Activated CD8-positive, alpha-beta T cell treated with anti-CD3 and anti-CD28 coated beads for 36 hours (primary cell): Measurements from ENCODE around the gene IKZF1. TPM values are rescaled to one million over a fixed set of nuclear protein-coding genes. Genes with fewer than 3 reads are reported as not detected.
A peak's percentile ranks its signal among the peaks of the same experiment; 100 is the strongest.

Source experiments
- ATAC-seq: fragments of 200-7000 bp; cut with Tn5 transposase; one replicate; pipeline ENCODE4 v1.10.0; 2021; ENCODE audit warnings: mild to moderate bottlenecking, moderate library complexity
- CTCF ChIA-PET: fragments of 350-600 bp; sonication (Branson Sonifier 250); formaldehyde crosslinking; loops from one replicate; lab custom pipeline; 2021; ENCODE audit warnings: antibody characterized with exemption; lab: Charles Lee
- POLR2A ChIA-PET: fragments of 350-600 bp; sonication (Branson Sonifier 250); formaldehyde crosslinking; loops from one replicate; lab custom pipeline; 2021; ENCODE audit warnings: antibody characterized with exemption; lab: Charles Lee
- DNase-seq: peaks from one replicate; pipeline ENCODE4 v3.0.0-alpha.2; 2020
- H3K27ac Mint-ChIP-seq: one replicate; pipeline ENCODE4 v1.8.0; 2021; ENCODE audit warnings: mild to moderate bottlenecking, mixed read lengths
- H3K27me3 Mint-ChIP-seq: one replicate; pipeline ENCODE4 v1.8.0; 2021; ENCODE audit warnings: mixed read lengths
- H3K36me3 Mint-ChIP-seq: one replicate; pipeline ENCODE4 v1.8.0; 2021; ENCODE audit warnings: low read depth, mixed read lengths
- H3K4me1 Mint-ChIP-seq: one replicate; pipeline ENCODE4 v1.8.0; 2021; ENCODE audit warnings: low read depth, mixed read lengths
- H3K4me3 Mint-ChIP-seq: one replicate; pipeline ENCODE4 v1.8.0; 2021; ENCODE audit warnings: mild to moderate bottlenecking, moderate library complexity, mixed read lengths
- H3K9me3 Mint-ChIP-seq: one replicate; pipeline ENCODE4 v1.8.0; 2021; ENCODE audit warnings: mixed read lengths
- intact Hi-C: fragments of 100-400 bp; cut with micrococcal nuclease; formaldehyde crosslinking; loops from one replicate; pipeline ENCODE4 v1.10.0; 2022
- total RNA-seq, 2 experiments: library from RNA; stranded (reverse); gene quantifications; one replicate each; pipeline ENCODE4 v1.2.3, GENCODE V29; 2021
- TF ChIP-seq, protein P1 (sequence below): fragments of 200-600 bp; IDR thresholded peaks from one replicate; pipeline ENCODE4 v1.8.0; 2022; ENCODE audit warnings: antibody characterized with exemption, mild to moderate bottlenecking

Gene IKZF1
- total RNA-seq, 2 experiments from 2014 or later = 277 to 295 TPM

- H3K4me3 Mint-ChIP-seq = peak overlapping the region; percentile 94
- ATAC-seq = peak; percentile 18
- H3K9me3 Mint-ChIP-seq = peaks cover 2% of the 10 kb centered on the region
- CTCF ChIA-PET = interaction anchor here (0.9 to 12.9 kb wide), 18 partner anchors 9 to 220 kb away, joined by 3 to 209 read pairs (median 8); partner anchors contain the start of gene ZPBP
- no peaks in the 10 kb centered on the region for H3K27me3 Mint-ChIP-seq
- H3K27ac Mint-ChIP-seq = peak overlapping the region; percentile 97
- TF ChIP-seq, protein P1, sequence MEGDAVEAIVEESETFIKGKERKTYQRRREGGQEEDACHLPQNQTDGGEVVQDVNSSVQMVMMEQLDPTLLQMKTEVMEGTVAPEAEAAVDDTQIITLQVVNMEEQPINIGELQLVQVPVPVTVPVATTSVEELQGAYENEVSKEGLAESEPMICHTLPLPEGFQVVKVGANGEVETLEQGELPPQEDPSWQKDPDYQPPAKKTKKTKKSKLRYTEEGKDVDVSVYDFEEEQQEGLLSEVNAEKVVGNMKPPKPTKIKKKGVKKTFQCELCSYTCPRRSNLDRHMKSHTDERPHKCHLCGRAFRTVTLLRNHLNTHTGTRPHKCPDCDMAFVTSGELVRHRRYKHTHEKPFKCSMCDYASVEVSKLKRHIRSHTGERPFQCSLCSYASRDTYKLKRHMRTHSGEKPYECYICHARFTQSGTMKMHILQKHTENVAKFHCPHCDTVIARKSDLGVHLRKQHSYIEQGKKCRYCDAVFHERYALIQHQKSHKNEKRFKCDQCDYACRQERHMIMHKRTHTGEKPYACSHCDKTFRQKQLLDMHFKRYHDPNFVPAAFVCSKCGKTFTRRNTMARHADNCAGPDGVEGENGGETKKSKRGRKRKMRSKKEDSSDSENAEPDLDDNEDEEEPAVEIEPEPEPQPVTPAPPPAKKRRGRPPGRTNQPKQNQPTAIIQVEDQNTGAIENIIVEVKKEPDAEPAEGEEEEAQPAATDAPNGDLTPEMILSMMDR = no peak
- peak; percentile 49 for DNase-seq
- intact Hi-C loops = no loop called here
- peaks cover 97% of the 10 kb centered on the region for H3K36me3 Mint-ChIP-seq
- POLR2A ChIA-PET = interaction anchor here (0.7 to 30.3 kb wide), 18 partner anchors 5 to 167 kb away, joined by 3 to 1646 read pairs (median 4); partner anchors contain the start of genes FIGNL1 and IKZF1
- H3K4me1 Mint-ChIP-seq = peaks cover 46% of the 10 kb centered on the region
These were observed 8.0 kb downstream of the IKZF1 start for GRCh38 chr7:50312250-50313162.

DNA sequence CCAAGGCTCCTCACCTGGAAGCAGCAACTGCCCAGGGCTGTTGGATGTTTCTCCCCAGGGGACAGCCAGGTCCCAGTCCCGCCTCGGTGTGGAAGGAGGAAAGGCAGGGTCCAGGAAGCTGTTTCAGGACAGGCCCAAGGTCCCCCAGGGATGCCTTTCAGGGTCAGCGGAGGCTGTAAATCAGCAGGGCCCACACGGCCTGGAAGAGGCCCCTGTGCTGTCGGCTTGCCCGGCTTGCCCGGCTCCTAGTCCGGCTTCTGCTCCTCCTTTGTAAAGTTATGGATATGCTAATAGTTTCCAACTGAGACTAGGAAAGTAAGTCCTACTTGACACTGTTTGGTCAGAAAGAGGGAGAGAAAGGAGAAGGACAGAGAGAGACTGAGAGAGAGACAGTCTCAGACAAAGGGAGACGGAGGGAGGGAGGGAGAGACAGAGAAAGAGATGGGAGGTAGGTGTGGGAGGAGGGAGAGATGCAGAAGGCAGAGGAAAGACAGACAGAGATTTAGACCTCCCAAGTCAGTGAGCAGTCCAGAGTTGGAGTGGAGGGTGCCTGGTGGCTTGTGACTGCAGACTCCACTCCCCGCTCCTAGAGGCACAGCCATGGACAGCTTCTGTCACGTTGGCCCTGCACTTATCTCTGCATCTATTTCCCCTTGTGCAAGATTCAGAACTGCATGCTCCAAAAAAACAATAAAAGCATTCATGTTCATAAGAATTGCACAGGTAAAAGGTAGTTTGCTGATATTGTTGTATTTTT lies 10.5 kb downstream of the IKZF1 start:
- intact Hi-C loops = no loop called here
- peak overlapping the region; percentile 94 for H3K4me3 Mint-ChIP-seq
- TF ChIP-seq, protein P1 = no peak
- H3K4me1 Mint-ChIP-seq = peaks cover 69% of the 10 kb centered on the region
- DNase-seq = no peak
- H3K9me3 Mint-ChIP-seq = peaks cover 2% of the 10 kb centered on the region
- peak overlapping the region; percentile 97 for H3K27ac Mint-ChIP-seq
- peaks cover 95% of the 10 kb centered on the region for H3K36me3 Mint-ChIP-seq
- CTCF ChIA-PET = interaction anchor here (0.7 to 12.9 kb wide), 20 partner anchors 8 to 162 kb away, joined by 3 to 209 read pairs (median 7); partner anchors contain the start of gene IKZF1
- no peak for ATAC-seq
- no peaks in the 10 kb centered on the region for H3K27me3 Mint-ChIP-seq
- POLR2A ChIA-PET = interaction anchor here (0.7 to 30.3 kb wide), 14 partner anchors 7 to 173 kb away, joined by 3 to 1646 read pairs (median 4); partner anchors contain the start of gene IKZF1

DNA sequence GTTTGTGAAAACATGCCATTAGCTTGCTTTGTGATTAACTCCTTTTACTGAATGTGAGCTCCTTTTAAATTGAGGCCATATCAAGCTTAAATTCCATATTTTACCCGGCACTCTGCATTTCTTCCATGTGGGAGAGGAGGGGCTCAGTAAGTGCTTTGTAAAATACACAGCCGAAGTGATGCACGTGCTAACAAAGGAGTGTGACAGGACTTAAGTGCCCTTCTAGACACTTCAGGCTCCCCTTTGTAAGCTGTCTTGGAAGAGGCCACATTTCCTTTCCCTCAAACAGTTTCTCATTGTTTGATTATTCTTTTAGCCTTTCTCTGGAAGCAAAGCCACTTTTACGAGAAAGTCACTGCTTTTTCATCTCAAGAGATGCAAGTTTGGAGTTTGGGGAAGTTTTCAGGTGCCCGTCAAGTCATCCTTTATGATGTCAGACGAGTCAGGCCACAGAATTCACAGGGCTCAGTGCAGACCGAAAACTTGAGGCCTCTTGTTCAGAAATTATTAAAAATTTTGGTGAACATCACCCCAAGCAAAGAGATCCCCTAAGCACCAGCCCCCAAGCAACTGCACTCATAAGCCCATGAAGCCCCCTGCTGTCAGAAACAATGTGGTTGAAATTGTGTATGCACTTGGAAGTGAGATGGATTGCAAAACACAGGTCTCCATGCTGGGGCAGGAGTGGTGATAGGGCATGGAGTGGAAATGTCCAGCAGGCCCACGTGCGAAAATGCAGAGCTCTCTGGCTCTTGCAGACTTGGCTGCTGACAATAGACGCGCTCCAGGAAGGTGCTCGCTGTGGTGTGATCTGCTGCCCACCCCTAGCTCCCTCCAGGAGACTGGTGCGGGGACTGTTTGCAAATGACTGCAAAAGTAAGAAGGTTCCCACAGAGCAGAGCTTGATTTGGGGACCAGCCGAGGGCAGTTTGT lies 11.5 kb downstream of the IKZF1 start:
- TF ChIP-seq, protein P1 = no peak
- POLR2A ChIA-PET = interaction anchor here (0.6 to 30.3 kb wide), 12 partner anchors 8 to 419 kb away, joined by 3 to 1646 read pairs (median 4); partner anchors contain the start of gene IKZF1
- no peak for ATAC-seq

DNA sequence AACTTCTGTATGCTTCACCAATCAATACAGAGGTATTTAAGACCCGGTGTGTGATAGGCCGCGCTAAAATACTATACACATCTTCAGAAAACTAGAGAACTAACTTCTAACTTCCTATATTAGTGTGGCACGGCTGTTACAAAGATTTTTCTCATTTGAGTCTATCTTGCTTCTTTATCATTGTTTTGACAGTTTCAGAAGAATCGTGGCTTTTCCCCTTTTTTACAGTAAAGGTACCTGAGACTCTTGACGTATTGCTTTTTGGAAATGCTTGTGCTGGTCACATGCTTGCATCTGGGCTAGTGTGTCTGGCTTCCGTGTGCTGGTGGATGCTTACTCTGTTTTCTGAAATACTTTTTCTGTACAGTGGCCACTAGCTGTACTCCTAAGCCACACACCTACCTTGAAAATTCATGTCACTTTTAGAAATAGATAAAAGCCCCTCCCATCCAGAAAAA lies 12.7 kb downstream of the IKZF1 start:
- ChIA-PET CTCF (interaction anchor here (0.7 to 4.8 kb wide), 21 partner anchors 8 to 182 kb away, joined by 3 to 42 read pairs (median 4); no protein-coding TSS in a partner anchor), POLR2A (interaction anchor here (0.6 to 30.3 kb wide), 10 partner anchors 9 to 197 kb away, joined by 3 to 1646 read pairs (median 6); partner anchors contain the start of gene IKZF1)
- TF ChIP-seq, protein P1 = peak; percentile 7
- peak overlapping the region; percentile 94 for H3K4me3 Mint-ChIP-seq
- DNase-seq (peak; percentile 75), ATAC-seq (peak; percentile 82)
- H3K4me1 Mint-ChIP-seq = peaks cover 88% of the 10 kb centered on the region
- H3K36me3 Mint-ChIP-seq = peaks cover 90% of the 10 kb centered on the region
- H3K27me3 Mint-ChIP-seq = no peaks in the 10 kb centered on the region
- intact Hi-C loops = loop anchor here (2.0 kb wide), 1 partner anchor 14 kb away; no protein-coding TSS in a partner anchor
- H3K27ac Mint-ChIP-seq = peak overlapping the region; percentile 97
- peaks cover 2% of the 10 kb centered on the region for H3K9me3 Mint-ChIP-seq

More for the DNA sequence above, 11.5 kb downstream of the IKZF1 start:
- intact Hi-C loops = loop anchor here (2.0 kb wide), 1 partner anchor 15 kb away; no protein-coding TSS in a partner anchor
- Mint-ChIP-seq H3K4me1 (peaks cover 77% of the 10 kb centered on the region), H3K4me3 (peak overlapping the region; percentile 94), H3K27ac (peak overlapping the region; percentile 97), H3K9me3 (peaks cover 2% of the 10 kb centered on the region), H3K27me3 (no peaks in the 10 kb centered on the region), H3K36me3 (peaks cover 94% of the 10 kb centered on the region)
- DNase-seq = peak; percentile 50
- CTCF ChIA-PET = interaction anchor here (0.7 to 12.9 kb wide), 17 partner anchors 9 to 163 kb away, joined by 3 to 209 read pairs (median 6); partner anchors contain the start of gene IKZF1
